B cell (primary cell): ENCODE data around the gene OR1I1. TPM values are rescaled to one million over a fixed set of nuclear protein-coding genes. Genes with fewer than 3 reads are reported as not detected.

Source experiments
- ATAC-seq: fragments of 200-7000 bp; cut with Tn5 transposase; one replicate; pipeline ENCODE4 v1.10.0; 2021; ENCODE audit warnings: low read depth, mild to moderate bottlenecking, moderate number of reproducible peaks, moderate library complexity
- CTCF ChIA-PET: fragments of 350-600 bp; sonication (Branson Sonifier 250); formaldehyde crosslinking; loops from one replicate; lab custom pipeline; 2021; ENCODE audit warnings: antibody characterized with exemption, inconsistent platforms; lab: Charles Lee
- POLR2A ChIA-PET: fragments of 350-600 bp; sonication (Branson Sonifier 250); formaldehyde crosslinking; loops from one replicate; lab custom pipeline; 2021; ENCODE audit warnings: antibody characterized with exemption; lab: Charles Lee
- DNase-seq: peaks from one replicate; pipeline ENCODE4 v3.0.0; 2013
- H2AFZ ChIP-seq: 2 replicates; pipeline ENCODE4 v1.6.1; 2012; ENCODE audit warnings: mild to moderate bottlenecking, low read depth, low read length; ENCODE audit not compliant: insufficient read depth, poor library complexity, severe bottlenecking
- H3K27ac ChIP-seq, 2 donors: 1 replicate in 1 of 2; 2 replicates in 1 of 2; pipeline ENCODE4 v1.5.1; 2012 to 2013; ENCODE audit warnings: low read length in 2 of 2, mild to moderate bottlenecking in 2 of 2, moderate library complexity in 1 of 2
- H3K27me3 ChIP-seq, 4 experiments: fragments of 200-600 bp in 1 of 4; sonication (generic) in 1 of 4; replicated peaks in 1 of 4; 1 replicate in 2 of 4; 2 replicates in 2 of 4; pipeline versions ENCODE4 v1.6.1 to v1.7.0; 2013 to 2016; ENCODE audit warnings: low read length in 3 of 4, mild to moderate bottlenecking in 2 of 4, mixed read lengths in 1 of 4, moderate library complexity in 1 of 4; ENCODE audit not compliant: insufficient read depth in 4 of 4, control insufficient read depth in 3 of 4; ENCODE audit errors: control extremely low read depth in 1 of 4
- H3K36me3 ChIP-seq, 2 experiments: replicated peaks in 1 of 2; 1 replicate in 1 of 2; 2 replicates in 1 of 2; pipeline versions ENCODE4 v1.6.1 to v1.7.1; 2013; ENCODE audit warnings: low read length in 1 of 2; ENCODE audit not compliant: insufficient read depth in 2 of 2, control insufficient read depth in 1 of 2; ENCODE audit errors: control extremely low read depth in 1 of 2, extremely low read depth in 1 of 2
- H3K4me1 ChIP-seq, 2 donors: fragments of 200-600 bp in 1 of 2; sonication (generic) in 1 of 2; 1 replicate in 1 of 2; 2 replicates in 1 of 2; pipeline versions ENCODE4 v1.5.1 to v1.6.1; 2013 to 2017; ENCODE audit warnings: low read length in 2 of 2; ENCODE audit not compliant: control insufficient read depth in 2 of 2, insufficient read depth in 2 of 2
- H3K4me2 ChIP-seq: replicated peaks from 2 replicates; pipeline ENCODE3; 2012; ENCODE audit warnings: mild to moderate bottlenecking, low read depth, low read length; ENCODE audit not compliant: poor library complexity, severe bottlenecking
- H3K4me3 ChIP-seq, 5 experiments: fragments of 200-600 bp in 1 of 5; sonication (generic) in 1 of 5; 1 replicate in 3 of 5; 2 replicates in 2 of 5; pipeline versions ENCODE4 v1.5.1 to v1.7.0; 2011 to 2016; ENCODE audit warnings: low read length in 4 of 5, mild to moderate bottlenecking in 4 of 5, low read depth in 2 of 5, control low read depth in 1 of 5, moderate library complexity in 1 of 5; ENCODE audit not compliant: insufficient read depth in 1 of 5; ENCODE audit errors: control extremely low read depth in 1 of 5, extremely low read depth in 1 of 5
- H3K79me2 ChIP-seq: fragments of 200-600 bp; sonication (generic); one replicate; pipeline ENCODE4 v1.6.0; 2016; ENCODE audit warnings: low read length; ENCODE audit not compliant: control insufficient read depth, insufficient read depth
- H3K9ac ChIP-seq: fragments of 200-600 bp; sonication (generic); 2 replicates; pipeline ENCODE4 v1.6.1; 2017; ENCODE audit warnings: mild to moderate bottlenecking, low read length, moderate library complexity
- H3K9me3 ChIP-seq, 3 donors: one replicate each; pipeline versions ENCODE4 v1.6.1 to v1.7.1; 2013; ENCODE audit warnings: low read length in 2 of 3; ENCODE audit not compliant: control insufficient read depth in 2 of 3, insufficient read depth in 1 of 3; ENCODE audit errors: control extremely low read depth in 1 of 3
- H4K20me1 ChIP-seq: 2 replicates; pipeline ENCODE4 v1.6.0; 2012; ENCODE audit warnings: mild to moderate bottlenecking, low read length; ENCODE audit not compliant: insufficient read depth, control insufficient read depth, poor library complexity, severe bottlenecking
- H3K27ac Mint-ChIP-seq: one replicate; pipeline ENCODE4 v1.8.0; 2021; ENCODE audit warnings: mixed read lengths
- H3K27me3 Mint-ChIP-seq: one replicate; pipeline ENCODE4 v1.8.0; 2021; ENCODE audit warnings: mixed read lengths
- H3K4me1 Mint-ChIP-seq: one replicate; pipeline ENCODE4 v1.8.0; 2021; ENCODE audit warnings: mixed read lengths
- H3K4me3 Mint-ChIP-seq: one replicate; pipeline ENCODE4 v1.8.0; 2021; ENCODE audit warnings: mixed read lengths
- H3K9me3 Mint-ChIP-seq: one replicate; pipeline ENCODE4 v1.8.0; 2022; ENCODE audit warnings: mixed read lengths; ENCODE audit not compliant: insufficient read depth
- EZH2 ChIP-seq: IDR thresholded peaks from 2 replicates; pipeline ENCODE4 v1.6.1; 2012; ENCODE audit warnings: borderline replicate concordance, low read depth, mild to moderate bottlenecking, moderate library complexity, low read length; ENCODE audit not compliant: insufficient read depth, poor library complexity, severe bottlenecking
- WGBS: methylation state at CpG from one replicate; pipeline ENCODE4 v1.1.5; 2013; ENCODE audit warnings: missing lambda C conversion rate; ENCODE audit not compliant: insufficient coverage; 5-methylcytosine and 5-hydroxymethylcytosine counted together
- intact Hi-C: fragments of 100-400 bp; cut with micrococcal nuclease; formaldehyde crosslinking; loops from one replicate; pipeline ENCODE4 v1.10.0; 2022
- polyA plus RNA-seq: library from polyadenylated mRNA; depleted of rRNA; stranded (reverse); fragments of >200 nt; gene quantifications from 2 replicates; pipeline ENCODE4 v1.2.3, GENCODE V29; 2012
- total RNA-seq, 2 donors: library from RNA; stranded (reverse); fragments of 120-200 nt in 1 of 2; gene quantifications; 1 replicate in 1 of 2; 2 replicates in 1 of 2; pipeline versions ENCODE4 v1.2.3 to v1.2.4, GENCODE V29; 2013 to 2022
- TF ChIP-seq, protein P1 (sequence below): fragments of 200-600 bp; IDR thresholded peaks from one replicate; pipeline ENCODE4 v1.8.0; 2022; ENCODE audit warnings: antibody characterized with exemption, mild to moderate bottlenecking

OR1I1 gene
- total and polyA plus RNA-seq, 2 donors (not counting 1 experiment from before 2014, with no cell fraction given), result not detected

- H3K27me3 Mint-ChIP-seq, result no peaks in the 10 kb centered on the region
- peaks cover 0 to under 1% (median 0%) of the 10 kb centered on the region in 3 donors for H3K9me3 ChIP-seq
- peaks cover 5% of the 10 kb centered on the region for H3K79me2 ChIP-seq
- H2AFZ ChIP-seq, result no peak overlapping the region
- H3K9ac ChIP-seq, result no peak overlapping the region
- WGBS, result 99% methylated on average over 14 of the region's 20 CpGs
- H3K27ac ChIP-seq, result no peak overlapping the region
- no peaks in the 10 kb centered on the region for H3K27me3 ChIP-seq
- TF ChIP-seq, protein P1, sequence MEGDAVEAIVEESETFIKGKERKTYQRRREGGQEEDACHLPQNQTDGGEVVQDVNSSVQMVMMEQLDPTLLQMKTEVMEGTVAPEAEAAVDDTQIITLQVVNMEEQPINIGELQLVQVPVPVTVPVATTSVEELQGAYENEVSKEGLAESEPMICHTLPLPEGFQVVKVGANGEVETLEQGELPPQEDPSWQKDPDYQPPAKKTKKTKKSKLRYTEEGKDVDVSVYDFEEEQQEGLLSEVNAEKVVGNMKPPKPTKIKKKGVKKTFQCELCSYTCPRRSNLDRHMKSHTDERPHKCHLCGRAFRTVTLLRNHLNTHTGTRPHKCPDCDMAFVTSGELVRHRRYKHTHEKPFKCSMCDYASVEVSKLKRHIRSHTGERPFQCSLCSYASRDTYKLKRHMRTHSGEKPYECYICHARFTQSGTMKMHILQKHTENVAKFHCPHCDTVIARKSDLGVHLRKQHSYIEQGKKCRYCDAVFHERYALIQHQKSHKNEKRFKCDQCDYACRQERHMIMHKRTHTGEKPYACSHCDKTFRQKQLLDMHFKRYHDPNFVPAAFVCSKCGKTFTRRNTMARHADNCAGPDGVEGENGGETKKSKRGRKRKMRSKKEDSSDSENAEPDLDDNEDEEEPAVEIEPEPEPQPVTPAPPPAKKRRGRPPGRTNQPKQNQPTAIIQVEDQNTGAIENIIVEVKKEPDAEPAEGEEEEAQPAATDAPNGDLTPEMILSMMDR, result no peak
- no peak for TF ChIP-seq EZH2
- no peak overlapping the region for H3K4me2 ChIP-seq
- H3K36me3 ChIP-seq, result peaks cover 0 to 46% of the 10 kb centered on the region in 2 experiments
- peaks cover 5% of the 10 kb centered on the region for H4K20me1 ChIP-seq
- no peak for ATAC-seq
- H3K27ac Mint-ChIP-seq, result no peak overlapping the region
- no peak overlapping the region for H3K4me3 Mint-ChIP-seq
- ChIA-PET CTCF (no interaction called here), POLR2A (no interaction called here)
- peaks cover 2% of the 10 kb centered on the region for H3K4me1 Mint-ChIP-seq
- H3K9me3 Mint-ChIP-seq, result no peaks in the 10 kb centered on the region
- peaks cover under 1 to 1% of the 10 kb centered on the region in 2 donors for H3K4me1 ChIP-seq
- no peak for DNase-seq
- intact Hi-C loops, result no loop called here
- H3K4me3 ChIP-seq, result no peak overlapping the region
Measured at GRCh38 chr19:15118789-15119494, 36.9 kb downstream of the OR1I1 start.
